CD4-positive, alpha-beta T cell treated with Interleukin-6 for 4 hours (primary cell): ENCODE results near the gene DRC7.

ENCODE experiments used
- DNase-seq: peaks from one replicate; pipeline ENCODE4 v3.0.0-alpha.2; 2020; ENCODE audit warnings: mixed read lengths

Gene DRC7

DNA sequence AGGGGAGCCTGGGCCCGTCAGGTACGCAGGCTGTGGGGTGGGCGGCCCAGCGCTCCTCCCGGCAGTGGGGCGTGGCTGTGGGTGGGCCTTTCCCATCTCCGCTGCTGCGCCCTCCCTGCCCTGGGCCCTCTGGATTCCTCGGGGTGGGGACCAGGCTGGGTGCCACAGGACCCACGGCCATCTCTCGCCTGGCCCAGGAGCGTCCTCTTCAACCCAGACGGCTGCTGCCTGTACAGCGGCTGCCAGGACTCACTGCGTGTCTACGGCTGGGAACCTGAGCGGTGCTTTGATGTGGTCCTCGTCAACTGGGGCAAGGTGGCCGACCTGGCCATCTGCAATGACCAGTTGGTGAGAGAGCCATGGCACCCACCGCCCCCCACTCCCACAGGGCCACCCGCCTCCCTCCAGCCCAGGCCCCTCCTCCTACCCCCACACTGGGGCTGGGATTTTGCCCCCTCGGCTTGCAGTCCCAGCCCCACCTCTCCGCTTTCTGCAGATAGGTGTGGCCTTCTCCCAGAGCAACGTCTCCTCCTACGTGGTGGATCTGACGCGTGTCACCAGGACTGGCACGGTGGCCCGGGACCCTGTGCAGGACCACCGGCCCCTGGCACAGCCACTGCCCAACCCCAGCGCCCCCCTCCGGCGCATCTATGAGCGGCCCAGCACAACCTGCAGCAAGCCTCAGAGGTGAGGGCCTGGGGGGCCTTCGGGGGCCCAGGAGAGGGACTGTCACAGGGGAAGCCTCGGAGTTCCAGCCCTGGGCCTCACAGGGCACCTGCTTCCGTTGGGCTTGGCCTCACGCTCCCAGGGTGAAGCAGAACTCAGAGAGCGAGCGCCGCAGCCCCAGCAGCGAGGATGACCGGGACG lies 58.2 kb downstream of the DRC7 start:
- DNase-seq, result no peak

DNA sequence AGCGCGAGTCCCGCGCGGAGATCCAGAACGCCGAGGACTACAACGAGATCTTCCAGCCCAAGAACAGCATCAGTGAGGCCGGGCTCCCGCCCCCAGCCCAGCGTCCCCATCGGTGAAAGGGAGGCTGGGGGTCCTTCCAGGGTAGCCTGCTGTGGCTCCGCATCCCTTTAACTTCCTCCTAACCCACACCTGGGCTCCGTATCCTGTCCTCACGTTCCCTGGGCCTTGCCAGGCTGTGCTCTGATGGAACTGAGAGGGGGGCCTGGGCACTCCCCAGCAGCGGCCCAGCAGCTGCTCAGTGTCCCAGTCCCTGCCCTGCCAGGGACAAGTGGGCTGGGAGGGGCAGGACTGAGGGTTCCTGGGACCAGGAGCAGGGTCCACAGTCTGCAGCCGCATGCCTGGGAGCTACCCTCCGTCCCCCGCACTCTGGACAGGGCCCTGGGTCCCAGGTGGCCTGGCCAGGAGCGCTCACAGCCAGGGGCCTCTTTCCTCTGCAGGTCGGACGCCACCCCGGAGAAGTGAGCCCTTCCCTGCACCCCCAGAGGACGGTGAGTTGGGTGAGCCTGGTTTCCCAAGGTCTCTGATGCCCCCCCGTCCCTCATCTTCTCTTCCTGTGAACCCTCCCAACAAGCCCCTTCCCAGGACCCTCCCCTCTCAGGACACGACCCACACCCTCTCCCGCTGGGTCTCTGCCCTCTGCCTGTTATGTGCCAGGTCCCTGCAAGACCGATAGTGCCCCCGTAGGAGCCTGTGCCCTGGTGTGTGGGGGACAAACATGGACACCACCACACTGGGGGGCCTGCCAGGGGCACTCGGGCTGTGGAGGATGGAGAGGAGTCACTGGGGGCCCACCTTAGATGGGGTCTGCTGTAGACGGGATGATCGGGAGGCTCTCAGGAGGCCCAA lies 59.1 kb downstream of the DRC7 start:
- no peak for DNase-seq

DNA sequence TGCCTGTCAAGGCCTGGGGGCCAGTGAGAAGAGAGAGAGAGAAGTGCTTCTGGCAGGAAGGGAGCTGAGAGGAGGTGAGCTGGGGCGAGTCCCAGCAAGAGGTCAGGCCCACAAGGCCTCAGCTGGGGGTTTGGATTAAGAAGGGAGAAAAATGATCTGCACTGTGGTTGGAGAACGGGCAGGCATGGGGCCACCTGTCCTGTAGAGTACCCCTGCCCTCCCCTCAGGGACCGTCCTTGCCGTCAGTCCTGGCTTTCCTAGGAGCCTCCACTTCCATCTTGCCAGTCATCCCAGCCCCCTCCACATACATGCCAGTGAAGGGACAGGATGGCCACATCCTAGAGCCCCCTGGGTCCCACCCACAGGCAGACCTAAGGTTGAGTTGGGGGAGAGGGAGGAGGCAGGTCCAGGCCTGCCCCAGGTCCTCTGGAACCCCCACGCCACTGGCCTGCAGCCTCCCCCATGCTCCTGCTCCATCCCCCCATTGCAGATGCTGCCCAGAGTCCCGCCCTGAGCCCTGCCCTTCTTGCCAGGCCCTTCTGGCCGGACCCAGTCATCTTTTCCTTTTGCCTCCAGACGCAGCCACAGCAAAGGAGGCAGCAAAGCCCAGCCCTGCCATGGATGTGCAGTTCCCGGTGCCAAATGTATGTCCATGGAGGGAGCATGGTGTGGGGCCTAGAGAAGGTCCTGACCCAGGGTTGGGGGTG lies 59.9 kb downstream of the DRC7 start:
- no peak for DNase-seq

DNA sequence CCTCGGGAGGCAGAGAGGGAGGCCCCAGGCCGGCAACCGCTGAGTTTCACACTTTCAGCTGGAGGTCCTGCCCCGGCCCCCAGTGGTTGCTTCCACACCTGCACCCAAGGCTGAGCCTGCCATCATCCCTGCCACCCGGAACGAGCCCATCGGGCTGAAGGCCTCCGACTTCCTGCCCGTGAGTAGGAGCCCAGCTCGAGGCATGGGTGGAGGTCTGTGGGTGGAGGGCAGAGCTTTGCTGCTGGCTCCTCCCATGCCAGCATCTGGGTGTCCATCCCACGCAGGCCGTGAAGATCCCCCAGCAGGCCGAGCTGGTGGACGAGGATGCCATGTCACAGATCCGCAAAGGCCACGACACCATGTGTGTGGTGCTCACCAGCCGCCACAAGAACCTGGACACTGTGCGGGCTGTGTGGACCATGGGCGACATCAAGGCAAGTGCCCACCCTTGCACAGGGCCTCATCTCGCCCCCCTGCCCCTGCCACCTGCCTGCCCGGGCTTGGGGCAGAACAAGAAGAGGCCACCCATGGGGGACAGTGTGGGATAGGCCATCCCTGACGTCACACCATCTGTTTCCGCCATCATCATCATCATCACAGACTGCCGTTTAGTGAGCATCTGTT lies 60.6 kb downstream of the DRC7 start:
- DNase-seq, result no peak

DNA sequence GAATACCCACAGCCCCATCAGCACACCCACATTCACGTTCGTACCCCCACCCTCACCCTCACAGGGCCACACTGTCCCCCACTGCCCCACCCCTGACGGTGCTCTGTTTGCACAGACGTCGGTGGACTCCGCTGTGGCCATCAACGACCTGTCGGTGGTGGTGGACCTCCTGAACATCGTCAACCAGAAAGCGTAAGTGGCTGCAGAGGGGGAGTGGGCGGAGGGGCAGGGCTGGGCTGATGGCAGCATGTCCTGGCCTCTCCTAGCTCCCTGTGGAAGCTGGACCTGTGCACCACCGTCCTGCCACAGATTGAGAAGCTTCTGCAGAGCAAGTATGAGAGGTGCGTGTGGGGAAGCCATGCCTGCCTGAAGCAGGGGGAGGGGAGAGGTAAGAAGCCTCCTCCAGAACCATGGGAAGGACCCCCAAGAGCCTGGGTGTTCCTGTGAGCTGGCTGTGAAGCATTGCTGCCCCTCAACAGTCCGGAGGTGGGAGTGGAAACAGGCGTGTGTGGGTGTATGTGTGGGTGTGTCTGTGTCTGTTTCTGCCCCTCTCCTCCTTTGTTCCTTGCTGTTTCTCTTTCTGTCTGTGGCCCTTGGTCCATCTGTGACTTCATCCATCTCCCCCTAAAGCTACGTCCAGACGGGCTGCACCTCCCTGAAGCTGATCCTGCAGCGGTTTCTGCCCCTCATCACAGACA lies 61.3 kb downstream of the DRC7 start:
- no peak for DNase-seq

DNA sequence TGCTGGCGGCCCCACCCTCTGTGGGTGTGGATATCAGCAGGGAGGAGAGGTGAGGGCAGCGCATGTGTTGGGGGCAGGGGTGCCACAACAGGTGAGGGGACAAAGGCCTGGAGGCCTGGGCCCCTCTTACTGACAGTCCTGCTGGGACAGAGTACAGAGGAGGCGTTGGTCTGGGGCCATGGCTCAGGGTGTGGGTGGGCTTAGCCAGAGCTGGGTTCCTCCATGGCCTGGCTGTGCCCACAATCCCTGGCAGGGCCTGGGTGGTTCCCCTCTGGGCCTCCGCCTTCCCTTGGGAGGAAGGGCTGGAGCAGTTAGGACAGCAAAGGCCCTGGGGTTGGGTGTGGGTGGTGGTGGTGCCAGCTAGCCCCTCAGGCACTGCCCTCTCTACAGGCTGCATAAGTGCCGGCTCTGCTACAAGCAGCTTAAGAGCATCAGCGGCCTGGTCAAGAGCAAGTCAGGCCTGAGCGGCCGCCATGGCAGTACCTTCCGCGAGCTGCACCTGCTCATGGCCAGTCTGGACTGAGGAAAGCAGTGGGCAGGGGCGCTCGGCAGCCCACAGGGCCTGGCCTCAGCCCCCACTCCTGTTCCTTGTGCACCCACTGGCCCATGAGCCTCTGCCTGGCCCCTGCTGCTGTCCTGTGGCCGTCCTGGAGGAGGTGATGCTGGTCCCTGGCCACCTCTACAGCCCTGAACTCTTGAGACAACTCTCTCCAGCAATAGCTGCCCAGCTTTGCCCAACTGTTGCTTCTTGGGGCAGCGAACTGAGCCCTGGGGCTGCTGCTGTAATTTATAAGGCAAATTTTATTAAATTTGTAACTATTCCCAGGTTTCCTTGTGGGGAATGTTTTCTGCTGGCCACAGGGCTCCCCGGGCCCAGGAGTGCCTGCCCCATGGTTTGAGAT lies 62.1 kb downstream of the DRC7 start:
- DNase-seq, result no peak

DNA sequence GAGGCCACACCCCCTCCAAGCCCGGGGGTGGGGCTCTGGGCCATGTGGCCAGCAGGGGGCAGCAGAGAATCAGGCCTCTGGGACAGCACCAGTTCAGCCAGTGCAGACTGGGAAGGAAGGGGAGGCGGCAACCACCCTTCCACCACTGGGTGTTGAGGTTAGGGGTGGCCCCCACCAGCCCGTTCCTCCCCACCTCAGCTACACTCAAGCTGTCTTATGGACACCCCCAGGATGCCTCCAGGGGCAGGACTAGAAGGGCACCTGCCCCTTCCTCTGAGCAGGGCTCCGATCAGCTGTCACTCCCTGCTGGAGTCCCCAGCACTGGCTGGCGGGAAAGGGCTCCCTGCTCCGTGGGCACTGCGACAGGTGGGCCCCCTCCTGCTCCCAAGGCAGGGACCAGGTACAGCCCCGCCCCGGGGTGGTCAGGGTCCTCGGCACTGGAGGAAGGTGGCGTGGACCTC lies 62.8 kb downstream of the DRC7 start:
- peak; percentile 89 for DNase-seq

DNA sequence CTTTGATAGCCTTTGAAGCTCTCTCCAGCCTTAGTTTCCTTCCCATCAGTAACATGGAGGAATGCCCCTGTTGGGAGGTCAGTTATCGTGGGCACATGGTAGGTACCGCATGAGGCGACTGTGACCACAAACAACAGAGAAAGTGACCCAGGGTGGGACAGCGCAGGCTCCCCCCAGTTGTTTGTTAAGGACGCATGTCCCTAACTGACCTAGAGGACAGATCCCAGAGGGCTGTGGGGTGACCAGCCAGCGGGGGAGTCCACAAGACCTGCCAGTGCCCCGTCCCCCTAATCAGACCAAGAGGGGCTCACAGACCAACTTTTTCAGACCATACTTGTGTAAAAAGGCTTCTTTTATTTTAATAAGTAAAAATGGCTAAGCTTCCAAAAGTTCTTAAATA lies 63.3 kb downstream of the DRC7 start:
- no peak for DNase-seq

DNA sequence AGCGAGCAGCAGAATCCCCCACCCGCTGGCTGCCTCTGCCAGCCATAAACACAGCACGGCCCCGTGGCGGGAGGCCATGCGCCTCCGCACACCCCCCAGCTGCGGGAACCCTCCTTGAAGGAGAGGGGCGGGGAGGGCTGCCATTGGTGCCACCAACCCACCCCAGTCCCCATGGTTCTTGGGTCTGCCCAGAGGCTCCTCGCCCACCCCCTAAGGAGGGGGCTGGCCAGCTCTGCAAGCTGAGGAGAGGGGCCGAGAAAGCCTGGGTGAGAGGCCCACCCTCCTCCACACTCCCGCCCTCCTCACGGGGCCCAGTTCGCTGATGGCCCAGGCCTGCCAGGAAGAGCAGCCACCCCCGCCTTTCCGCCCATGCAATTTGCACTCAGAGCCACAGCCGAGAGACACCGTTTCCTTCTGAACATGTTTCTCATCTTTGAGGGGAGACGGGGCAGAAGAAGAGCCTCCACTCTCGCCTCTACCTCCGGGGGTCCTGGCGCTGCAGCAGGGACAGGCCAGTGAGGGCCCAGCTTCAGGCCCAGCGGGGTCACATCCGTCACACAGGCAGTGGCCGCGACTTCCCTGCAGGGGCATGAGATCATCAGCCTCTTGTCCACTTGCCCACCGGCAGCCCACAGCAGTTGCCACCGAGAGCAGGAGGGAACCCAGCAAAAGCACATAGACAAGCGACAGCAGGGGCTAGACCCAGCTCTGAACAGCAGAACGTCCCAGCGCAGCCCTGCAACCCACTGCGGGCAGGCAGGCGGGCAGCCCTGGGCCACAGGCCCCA lies 63.9 kb downstream of the DRC7 start:
- DNase-seq, result no peak

DNA sequence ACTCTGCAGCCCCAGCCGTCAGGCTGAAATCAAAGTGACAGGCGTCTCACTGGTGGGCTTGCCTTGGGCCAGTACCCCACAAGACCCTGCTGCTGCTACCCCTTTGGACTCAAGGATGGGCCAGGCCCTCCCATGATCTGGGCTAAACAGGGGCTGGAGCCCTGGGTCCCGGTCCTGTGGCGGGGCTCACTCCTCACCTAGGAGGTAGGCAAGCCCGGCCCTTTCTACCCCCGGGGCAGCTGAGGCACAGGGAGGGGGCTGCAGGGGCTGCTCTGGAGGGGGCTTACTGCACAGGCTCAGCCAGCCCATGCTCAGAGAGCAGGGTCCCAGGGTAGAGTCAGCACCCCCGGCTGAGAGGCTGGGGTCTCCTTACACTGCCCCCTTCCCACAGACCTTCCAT lies 64.5 kb downstream of the DRC7 start:
- no peak for DNase-seq

DNA sequence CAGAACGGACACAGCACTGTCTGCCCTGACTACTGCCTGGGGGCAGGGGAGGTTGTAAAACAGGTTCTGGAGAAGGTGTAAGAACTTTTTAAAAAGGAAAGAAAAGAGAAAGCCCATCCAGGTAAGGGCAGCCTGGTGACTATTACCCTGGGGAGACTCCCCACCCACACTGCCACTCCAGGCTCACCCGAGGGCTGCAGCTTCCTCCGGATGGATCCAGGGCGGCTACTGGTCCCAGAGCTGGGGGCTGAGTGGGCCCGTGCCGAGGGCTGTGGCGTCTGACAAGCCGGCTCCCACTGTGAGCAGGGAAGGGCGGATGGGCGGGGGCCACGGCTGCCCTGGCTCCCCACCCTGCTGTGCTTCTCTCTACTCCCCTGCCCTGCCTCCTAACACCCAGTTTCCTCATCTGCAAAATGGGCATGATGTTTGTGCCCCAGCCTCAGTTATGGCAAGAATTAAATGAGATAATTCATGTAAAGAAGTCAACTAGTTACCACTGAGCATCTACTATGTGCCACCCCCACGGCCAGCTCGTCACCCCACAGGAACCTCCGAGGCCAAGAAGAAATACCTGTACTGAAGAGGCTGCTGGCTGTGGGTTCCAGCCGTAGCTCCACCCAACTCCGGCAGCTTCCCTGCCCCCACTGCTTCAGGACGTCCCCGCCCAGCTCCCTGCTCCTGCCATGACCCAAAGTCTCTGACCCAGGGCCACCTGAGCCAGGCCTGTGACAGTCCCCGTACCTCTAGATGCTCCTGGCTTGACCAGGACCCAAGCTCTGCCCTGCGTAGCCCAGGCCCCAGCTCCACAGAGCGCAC lies 65.1 kb downstream of the DRC7 start:
- DNase-seq, result no peak

DNA sequence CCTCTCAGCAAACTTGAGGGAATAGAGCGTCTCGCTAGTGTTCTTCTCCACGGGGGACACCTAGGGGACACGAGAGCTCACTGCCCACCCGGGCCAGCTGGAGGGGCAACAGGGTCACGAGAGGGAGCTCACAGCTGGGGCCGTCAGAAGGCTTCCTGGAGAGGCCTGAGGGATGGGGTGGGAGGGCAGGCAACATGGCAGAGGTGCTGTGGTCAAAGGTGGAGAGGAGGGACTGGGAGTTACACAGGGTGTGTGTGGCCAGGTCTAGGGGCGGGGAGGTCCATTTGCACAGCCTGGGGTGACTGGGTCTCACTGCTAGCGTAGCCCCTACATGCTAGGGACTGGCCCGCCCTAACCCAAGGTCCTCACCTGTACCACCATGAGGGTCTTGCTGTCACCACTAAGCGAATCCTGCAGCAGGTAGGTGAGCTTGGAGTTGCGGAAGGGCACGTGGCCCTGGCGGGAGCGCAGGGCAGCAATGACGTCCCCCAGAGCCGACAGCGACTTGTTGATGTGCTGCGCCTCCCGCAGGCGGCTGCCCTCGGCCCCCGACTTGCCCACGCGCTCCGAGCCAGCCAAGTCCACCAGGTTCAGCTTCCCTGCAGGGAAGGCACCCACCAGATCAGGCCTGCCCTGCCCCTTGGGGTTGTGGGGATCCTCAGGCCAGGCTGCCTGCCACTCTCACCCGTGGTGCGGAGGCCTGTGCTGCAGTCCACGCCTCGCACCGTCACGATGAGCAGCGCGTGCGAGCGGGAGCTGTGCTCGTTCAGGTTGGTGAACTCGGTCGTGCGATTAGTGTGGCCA lies 66.0 kb downstream of the DRC7 start:
- no peak for DNase-seq

DNA sequence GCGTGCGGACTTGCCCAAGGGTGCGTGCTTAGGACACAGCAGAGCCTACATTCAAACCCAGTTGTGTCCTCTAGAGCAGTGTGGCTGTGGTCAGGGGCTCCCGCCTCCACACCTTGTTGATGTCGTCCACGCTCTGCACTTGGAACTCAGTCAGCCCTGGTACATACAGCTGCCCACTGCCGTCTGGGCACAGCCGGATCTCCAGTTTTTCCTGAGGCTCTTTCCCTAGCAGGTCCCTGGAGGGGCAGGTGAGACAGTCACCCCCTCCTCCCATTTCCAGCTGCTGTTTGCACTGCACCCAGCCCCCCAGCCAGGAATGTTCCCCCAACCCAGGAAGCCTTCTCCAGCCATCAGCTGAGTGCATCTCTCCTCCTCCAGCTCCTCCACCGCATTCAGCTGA lies 66.7 kb downstream of the DRC7 start:
- no peak for DNase-seq

DNA sequence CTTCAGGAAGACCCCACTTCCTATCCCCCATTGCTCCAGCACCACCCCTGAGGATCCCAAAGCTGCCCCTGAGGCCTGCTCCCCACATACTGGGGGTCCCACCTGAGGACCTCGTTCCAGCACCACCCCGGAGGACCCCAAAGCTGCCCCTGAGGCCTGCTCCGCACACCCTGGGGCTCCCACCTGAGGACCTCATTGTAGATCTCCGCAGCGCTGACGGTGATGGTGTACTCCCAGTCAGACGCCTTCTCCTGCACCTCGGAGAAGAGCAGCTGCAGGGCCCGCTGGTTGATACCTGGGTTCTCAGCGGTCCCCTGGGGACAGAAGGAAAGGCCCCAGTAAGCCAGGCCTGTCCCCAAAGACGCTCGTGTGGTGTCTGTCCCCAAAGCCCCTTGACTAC lies 67.4 kb downstream of the DRC7 start:
- no peak for DNase-seq

DNA sequence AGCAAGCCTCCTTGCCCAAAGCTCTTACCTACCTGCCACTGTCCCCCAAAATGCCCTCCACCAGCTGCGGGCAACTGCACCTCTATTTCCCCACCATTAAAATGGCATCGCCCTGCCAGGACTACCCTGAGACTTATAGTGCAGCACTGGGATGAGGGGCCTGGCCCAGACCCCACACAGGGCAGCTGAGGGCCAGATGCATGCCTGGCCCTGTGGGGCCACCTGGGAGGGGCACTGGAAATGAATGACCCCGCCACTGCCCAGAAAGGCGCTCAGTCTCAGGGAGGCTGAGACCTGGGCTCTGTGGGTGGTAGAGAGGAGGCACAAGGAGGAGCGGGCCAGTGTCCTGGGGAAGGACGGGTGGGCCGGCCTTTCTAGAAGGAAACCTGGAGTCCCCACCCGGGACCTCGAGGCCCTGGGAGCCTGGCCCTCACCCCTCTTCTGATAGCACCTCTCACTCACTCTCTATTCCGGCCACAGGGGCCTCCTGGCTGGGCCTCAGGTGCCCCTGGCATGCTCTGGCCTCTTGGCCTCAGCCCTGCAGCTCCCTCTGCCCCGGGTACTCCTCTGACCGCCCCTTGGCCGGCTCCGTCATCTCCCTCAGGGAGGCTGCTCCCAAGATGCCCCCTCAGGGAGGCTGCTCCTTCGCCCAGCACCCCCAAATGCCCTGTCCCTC lies 67.9 kb downstream of the DRC7 start:
- DNase-seq, result no peak

DNA sequence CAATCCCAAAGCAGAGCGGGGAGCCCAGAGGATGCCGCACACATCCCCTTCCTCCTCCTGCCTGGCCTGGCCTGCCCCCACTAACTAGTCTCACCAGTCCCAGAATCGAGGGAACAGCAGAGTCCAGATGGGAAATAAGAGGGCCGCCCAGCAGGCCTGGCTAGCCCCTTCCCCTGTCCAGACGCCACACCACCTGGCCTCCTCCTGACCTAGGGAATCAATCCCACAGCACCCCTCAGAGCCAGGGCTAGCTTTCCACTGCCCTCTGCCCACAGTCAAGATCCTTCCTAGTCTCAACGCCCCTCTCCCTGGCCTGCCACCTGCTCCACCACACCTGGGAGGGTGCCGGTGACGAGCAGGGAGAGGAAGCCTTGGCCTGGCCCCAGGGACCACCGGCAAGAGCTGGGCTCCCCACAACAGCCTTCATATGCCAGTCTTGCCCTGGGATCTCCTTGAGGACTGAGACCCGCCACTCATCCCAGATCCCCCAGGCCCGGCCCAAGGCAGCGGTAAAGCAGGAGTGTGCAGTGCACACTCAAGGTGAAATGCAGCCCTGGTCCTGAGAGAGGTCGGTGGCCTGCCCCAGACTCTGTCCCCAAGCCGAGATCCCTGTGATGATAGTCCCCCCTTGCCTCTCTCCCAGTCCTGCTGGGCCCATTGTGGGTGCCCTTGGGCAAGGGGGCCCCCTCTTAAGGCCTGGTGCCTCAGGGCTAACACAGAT lies 68.8 kb downstream of the DRC7 start:
- no peak for DNase-seq

DNA sequence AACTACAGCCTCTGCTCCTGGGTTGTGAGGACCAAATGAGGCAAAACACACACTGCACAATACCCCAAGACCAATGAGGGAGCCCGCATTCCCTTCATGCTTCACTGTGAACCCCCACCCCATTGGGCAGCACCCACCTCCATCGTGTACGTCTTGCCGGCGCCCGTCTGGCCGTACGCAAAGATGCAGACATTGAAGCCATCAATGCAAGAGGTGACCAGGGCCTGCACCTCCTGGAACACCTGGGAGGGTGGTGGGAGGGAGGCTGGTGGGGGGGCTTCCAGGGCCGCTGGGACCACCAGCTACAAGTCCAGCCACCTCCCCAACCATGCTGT lies 69.4 kb downstream of the DRC7 start:
- DNase-seq, result no peak
